Gastroesophageal sphincter (tissue), 2 donors: ENCODE data around the gene CAPNS1.

Experiments used
- POLR2A ChIP-seq, 2 donors: fragments of 450-650 bp; IDR thresholded peaks; one replicate each; pipeline ENCODE4 v1.6.1; 2017; ENCODE audit warnings: antibody characterized with exemption in 2 of 2, mild to moderate bottlenecking in 2 of 2, moderate library complexity in 1 of 2
- POLR2AphosphoS5 ChIP-seq: sonication (generic); formaldehyde crosslinking; IDR thresholded peaks from one replicate; pipeline ENCODE4 v1.6.1; 2017; ENCODE audit warnings: antibody characterized with exemption

DNA sequence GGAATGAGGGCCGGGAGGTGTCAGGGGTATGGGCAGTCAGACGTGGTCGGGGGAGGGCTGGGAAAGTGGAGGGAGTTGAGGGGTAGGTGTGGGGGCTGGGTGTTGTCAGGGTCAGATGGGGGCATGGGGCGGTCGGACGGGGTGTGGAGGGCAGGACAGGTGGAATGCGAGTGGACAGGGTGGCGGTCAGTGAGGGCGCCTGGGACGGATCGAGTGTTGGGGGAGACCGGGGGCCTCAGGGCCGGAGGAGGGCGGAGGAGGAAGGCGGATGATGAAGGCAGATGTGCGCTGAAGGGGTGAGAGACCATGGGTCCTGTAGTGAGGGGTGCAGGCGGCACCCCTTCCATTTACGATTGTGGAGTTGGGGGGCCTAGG, 18.9 kb upstream of the CAPNS1 start:
- no peak for TF ChIP-seq POLR2AphosphoS5
- no peak for TF ChIP-seq POLR2A (IDR thresholded peaks at IDR 0.05)
